NCI-H1105 (cell line): ENCODE data around the gene GALNS.

Experiments
- DNase-seq: peaks from one replicate; lab custom pipeline; 2025; lab: John Stamatoyannopoulos, UW

The GALNS gene

GRCh38 chr16:88876942-88877526, 20.3 kb upstream of the GALNS start:
- no peak for DNase-seq

GRCh38 chr16:88875703-88876234, 19.0 kb upstream of the GALNS start:
- DNase-seq = no peak

GRCh38 chr16:88874938-88875599, 18.3 kb upstream of the GALNS start:
- DNase-seq = no peak

- no peak for DNase-seq
These were observed 16.0 kb upstream of the GALNS start for GRCh38 chr16:88872650-88873331.

GRCh38 chr16:88871730-88872416, 15.1 kb upstream of the GALNS start:
- DNase-seq = no peak

GRCh38 chr16:88871349-88871702, 14.6 kb upstream of the GALNS start:
- no peak for DNase-seq

- no peak for DNase-seq
These were observed 14.0 kb upstream of the GALNS start for GRCh38 chr16:88870608-88871348.

- no peak for DNase-seq
These were observed 12.9 kb upstream of the GALNS start for GRCh38 chr16:88869673-88869980.

GRCh38 chr16:88868974-88869672, 12.4 kb upstream of the GALNS start:
- DNase-seq = no peak

GRCh38 chr16:88867581-88868246, 11.0 kb upstream of the GALNS start:
- no peak for DNase-seq

- DNase-seq = no peak
These were observed 9.6 kb upstream of the GALNS start, which contains the start of gene PABPN1L for GRCh38 chr16:88866151-88866920. Gene PABPN1L (minus strand): TSS chr16:88866660. CDS start chr16:88866606, 54 bp downstream.

GRCh38 chr16:88865742-88866141, 9.0 kb upstream of the GALNS start:
- no peak for DNase-seq

- DNase-seq = no peak
These were observed 8.6 kb upstream of the GALNS start for GRCh38 chr16:88865310-88865709.

GRCh38 chr16:88864521-88864920, 7.8 kb upstream of the GALNS start:
- no peak for DNase-seq

- DNase-seq = no peak
These were observed 7.4 kb upstream of the GALNS start for GRCh38 chr16:88864099-88864498.

GRCh38 chr16:88863426-88863825, 6.7 kb upstream of the GALNS start:
- no peak for DNase-seq

- no peak for DNase-seq
These were observed 6.2 kb upstream of the GALNS start for GRCh38 chr16:88862968-88863367.

GRCh38 chr16:88861359-88861758, 4.6 kb upstream of the GALNS start:
- no peak for DNase-seq

GRCh38 chr16:88859381-88860091, 2.8 kb upstream of the GALNS start:
- no peak for DNase-seq
